ENCODE measurements around the gene POLR2J3.
"Not testable (repeated sequence)": the region's sequence is repeated elsewhere in the genome, so short reads cannot be mapped to it uniquely, and the experiment has no call there.

GRCh38 chr7:102610441-102610840 lies 38.1 kb upstream of the POLR2J3 start:
- TF ChIP-seq ATF2 (CRISPR knock-in tag; IDR thresholded peaks at IDR 0.05; ENCODE audit: borderline replicate concordance, low read depth); CTCF (IDR thresholded peaks at IDR 0.05); CREM (CRISPR knock-in tag; IDR thresholded peaks at IDR 0.05); NFE2L1 (CRISPR knock-in tag; IDR thresholded peaks at IDR 0.05); IRF1 (CRISPR knock-in tag; IDR thresholded peaks at IDR 0.05); TEAD4 (CRISPR knock-in tag; IDR thresholded peaks at IDR 0.05); JUN (CRISPR knock-in tag; IDR thresholded peaks at IDR 0.05); FOXP4 (CRISPR knock-in tag; IDR thresholded peaks at IDR 0.05); ESRRA (CRISPR knock-in tag; IDR thresholded peaks at IDR 0.05; ENCODE audit: borderline replicate concordance); ATF1 (CRISPR knock-in tag; IDR thresholded peaks at IDR 0.05); ZMAT4 (CRISPR knock-in tag; IDR thresholded peaks at IDR 0.05); MLX (CRISPR knock-in tag; IDR thresholded peaks at IDR 0.05); MAX (CRISPR knock-in tag; IDR thresholded peaks at IDR 0.05); USF2 (CRISPR knock-in tag; IDR thresholded peaks at IDR 0.05): not testable (repeated sequence)

Data from WTC11 (cell line).